DMS53 treated with DMSO at 0.1 percent for 48 hours (cell line): ENCODE measurements around the gene RELN.

ENCODE experiments used
- DNase-seq: peaks from one replicate; lab custom pipeline; 2025; ENCODE audit not compliant: unreplicated experiment; lab: John Stamatoyannopoulos, UW

Gene RELN

GRCh38 chr7:103425177-103425576 is 564.3 kb downstream of the RELN start:
- no peak for DNase-seq

GRCh38 chr7:103423467-103424179 is 565.8 kb downstream of the RELN start:
- DNase-seq, result no peak
